Activated CD8-positive, alpha-beta memory T cell treated with anti-CD3 and anti-CD28 coated beads for 1 hour (primary cell): ENCODE data around the gene ACTN4.
A peak's percentile ranks its signal among the peaks of the same experiment; 100 is the strongest.
"Not testable (repeated sequence)": the region's sequence is repeated elsewhere in the genome, so short reads cannot be mapped to it uniquely, and the experiment has no call there.

Experiments
- DNase-seq, 2 donors: peaks; one replicate each; pipeline ENCODE4 v3.0.0-alpha.2; 2020; ENCODE audit warnings: low read depth in 1 of 2; ENCODE audit errors: extremely low read depth in 1 of 2

ACTN4 gene

DNA sequence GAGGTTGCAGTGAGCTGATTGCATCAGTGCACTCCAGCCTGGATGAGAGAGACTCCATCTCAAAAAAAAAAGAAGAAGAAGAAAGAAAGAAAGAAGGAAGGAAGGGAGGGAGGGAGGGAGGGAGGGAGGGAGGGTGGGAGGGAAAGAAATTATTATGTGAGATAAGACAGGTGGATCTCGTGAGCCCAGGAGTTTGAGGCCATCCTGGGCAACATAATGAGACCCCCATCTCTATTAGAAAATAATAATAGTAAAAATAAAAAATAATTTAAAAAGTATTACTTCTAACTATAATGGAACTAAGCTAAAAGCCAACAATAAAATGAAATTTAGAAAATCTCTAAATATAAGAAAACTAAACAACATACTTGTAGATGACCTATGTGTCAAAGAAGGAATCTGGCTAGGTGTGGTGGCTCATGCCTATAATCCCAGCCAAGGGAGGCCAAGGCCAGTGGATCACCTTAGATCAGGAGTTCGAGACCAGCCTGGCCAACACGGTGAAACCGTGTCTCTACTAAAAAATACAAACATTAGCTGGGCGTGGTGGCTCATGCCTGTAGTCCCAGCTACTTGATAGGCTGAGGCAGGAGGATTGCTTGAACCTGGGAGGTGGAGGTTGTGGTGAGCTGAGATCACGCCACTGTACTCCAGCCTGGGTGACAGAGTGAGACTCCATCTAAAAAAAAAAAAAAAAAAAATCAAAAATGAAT is 113.5 kb downstream of the ACTN4 start:
- DNase-seq = not testable (repeated sequence)

DNA sequence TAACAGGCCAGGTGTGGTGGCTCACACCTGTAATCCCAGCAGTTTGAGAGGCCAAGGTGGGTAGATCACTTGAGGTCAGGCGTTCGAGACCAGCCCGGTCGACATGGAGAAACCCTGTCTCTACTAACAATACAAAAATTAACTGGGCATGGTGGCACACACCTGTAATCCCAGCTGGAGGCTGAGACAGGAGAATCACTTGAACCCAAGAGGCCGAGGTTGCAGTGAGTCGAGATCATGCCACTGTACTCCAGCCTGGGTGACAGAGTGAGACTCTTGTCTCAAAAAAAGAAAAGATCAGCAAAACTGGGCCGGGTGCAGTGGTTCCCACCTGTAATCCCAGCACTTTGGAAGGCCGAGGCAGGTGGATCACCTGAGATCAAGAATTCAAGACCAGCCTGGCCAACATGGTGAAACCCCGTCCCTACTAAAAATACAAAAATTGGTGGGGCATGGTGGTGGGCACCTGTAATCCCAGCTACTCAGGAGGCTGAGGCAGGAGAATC is 114.5 kb downstream of the ACTN4 start:
- DNase-seq = not testable (repeated sequence)

DNA sequence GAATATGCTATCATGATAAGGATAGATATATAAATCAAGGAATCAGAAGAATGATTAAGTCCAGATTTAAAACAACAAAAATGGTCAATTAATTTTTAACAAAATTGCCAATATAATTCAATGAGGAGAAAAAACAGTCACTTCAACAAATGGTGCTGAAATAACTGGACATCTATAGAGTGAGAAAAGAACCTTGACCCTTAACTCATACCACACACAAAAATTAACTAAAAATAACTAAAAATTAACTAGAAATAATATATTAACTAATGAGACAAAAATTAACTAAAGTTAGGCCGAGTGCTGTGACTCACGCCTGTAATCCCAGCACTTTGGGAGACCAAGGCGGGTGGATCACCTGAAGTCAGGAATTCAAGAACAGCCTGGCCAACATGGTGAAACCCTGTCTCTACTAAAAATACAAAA is 116.4 kb downstream of the ACTN4 start:
- no peak for DNase-seq

DNA sequence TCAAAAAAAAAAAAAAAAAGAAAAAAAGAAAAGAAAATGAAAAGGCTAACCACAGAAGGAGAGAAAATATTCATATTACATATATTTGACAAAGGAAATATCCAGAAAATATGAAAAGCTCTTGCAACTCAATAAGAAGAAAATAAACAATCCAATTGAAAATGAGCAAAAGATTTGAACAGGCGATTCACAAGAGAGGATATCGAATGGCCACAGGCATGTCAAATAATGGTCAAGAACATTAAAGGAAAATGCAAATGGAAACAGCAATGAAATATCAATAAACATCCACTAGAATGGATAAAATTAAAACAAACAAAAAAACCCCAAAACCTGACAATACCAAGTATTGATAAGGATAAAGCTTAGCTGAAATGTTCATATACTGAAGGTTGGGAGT is 117.8 kb downstream of the ACTN4 start:
- DNase-seq = no peak

DNA sequence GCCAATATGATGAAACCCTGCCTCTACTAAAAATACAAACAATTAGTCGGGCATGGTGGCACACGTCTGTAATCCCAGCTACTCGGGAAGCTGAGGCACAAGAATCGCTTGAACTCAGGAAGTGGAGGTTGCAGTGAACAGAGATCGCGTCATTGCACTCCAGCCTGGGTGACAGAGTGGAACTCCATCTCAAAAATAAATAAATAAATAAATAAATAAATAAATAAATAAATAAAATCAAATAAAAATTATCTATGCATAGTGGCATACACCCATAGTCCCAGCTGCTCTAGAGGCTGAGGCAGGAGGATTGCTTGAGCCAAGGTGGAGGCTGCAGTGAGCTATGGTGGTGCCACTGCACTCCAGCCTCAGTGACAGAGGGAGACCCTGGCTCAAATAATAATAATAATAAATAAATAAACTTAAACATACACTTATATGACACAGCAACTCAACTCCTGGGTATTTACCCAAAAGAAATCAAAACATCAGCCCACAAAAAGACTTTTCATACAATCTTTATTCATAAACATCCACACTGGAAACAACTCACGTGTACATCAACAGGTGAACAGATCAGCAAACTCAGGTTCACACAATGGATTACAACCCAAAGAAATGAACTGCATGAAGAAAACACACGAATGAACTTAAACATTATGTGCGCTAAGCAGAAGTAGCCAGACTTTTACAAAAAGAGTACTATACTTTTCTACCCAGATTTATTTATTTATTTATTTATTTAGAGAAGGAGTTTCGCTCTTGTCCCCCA is 119.0 kb downstream of the ACTN4 start:
- DNase-seq = no peak

DNA sequence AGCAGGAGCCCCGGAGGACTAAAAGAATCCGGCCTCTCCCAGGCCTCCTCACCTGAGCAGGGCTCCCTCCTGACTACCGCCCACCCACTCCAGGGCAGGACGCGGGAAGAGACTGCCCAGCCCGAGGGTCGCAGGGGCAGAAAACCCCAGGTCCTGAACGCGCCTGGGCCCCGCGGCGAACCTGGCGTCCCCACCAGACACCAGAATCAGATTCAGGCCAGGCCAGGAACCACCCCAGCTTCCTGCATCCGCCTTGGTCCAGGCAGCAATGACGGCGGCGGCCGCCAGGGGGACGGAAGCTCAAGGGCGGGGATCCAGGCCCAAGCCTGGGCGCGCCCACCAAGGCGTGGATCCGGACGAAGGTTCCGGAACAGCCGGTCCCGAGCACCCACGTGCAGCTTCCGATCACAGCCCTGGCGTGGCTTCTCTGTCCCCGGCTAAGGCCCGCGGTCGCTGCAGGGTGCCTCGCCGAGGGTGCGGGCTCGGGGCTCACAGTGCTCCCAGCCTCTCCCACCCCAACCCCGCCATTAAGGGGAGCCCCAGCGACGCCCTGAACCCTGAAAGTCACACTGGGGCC is 122.3 kb downstream of the ACTN4 start:
- peak; percentile 74 to 88 for DNase-seq

DNA sequence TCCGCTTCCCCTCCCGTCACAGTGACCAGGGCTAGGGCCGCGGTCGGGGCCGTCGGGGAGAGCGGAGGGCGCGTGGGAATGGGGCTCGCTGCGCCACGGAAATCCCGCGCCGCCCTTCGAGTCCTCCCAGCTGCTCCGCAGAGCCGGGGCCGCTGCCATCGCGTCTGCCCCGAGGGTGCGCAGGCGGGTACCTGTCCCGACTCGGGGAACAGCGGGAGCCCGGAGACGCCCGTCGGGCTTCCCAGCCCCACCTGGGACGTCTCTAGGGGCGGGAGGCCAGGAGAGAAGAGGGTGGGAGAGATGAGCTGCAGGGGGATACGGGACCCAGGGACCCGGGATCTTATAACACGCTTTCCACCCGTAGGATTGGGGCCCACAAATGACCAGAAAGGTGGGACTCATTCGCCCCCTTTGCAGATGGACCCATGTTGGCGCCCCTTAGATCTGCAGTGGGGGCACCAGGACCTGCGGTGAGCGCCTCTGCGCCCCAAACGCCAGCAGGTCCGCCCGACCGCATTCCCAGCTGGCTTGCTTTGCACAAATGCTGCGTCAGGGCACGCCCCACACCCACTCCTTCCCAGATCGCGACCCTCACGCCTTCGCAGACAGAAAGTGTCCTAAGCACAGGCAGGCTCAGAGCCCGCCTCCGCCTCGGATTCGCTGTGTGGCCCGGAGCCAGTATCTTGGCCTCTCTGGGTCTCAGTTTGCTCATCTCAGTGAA is 122.9 kb downstream of the ACTN4 start:
- not testable (repeated sequence) for DNase-seq

DNA sequence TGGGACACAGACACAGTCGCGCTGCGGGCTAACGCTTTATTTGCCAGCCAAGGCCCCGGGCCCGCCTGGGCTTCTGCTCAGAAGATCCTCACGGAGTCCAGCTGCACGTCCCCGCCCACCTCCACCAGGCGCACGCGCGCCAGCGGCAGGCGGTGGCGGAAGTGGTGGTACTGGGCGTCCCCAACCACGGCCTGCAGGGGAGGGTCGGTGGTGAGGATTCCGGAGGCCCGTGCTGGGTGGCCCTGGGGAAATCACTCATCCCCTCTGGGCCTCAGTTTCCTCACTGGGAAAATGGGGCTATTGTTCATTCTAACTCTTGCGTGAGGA is 123.5 kb downstream of the ACTN4 start:
- not testable (repeated sequence) for DNase-seq

DNA sequence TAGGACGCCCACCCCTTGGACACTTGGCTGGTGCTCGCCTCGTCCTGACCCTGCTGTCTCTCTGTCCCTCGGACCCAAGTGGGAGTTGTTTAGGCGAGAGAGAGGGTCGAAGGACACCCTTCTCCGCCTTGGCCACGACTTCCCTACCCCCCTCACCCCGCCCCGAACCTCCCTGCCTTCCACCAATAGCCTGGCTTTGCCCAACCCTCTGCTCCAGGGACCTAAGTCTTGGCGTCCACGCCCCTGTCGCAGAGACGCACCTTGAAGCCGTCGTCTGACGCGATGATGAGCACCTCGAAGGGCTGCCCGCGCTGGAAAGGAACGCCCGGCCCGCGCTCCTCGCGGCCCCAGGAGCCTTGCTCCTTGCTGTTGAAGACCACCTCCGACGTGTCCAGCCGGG is 124.1 kb downstream of the ACTN4 start:
- not testable (repeated sequence) for DNase-seq

DNA sequence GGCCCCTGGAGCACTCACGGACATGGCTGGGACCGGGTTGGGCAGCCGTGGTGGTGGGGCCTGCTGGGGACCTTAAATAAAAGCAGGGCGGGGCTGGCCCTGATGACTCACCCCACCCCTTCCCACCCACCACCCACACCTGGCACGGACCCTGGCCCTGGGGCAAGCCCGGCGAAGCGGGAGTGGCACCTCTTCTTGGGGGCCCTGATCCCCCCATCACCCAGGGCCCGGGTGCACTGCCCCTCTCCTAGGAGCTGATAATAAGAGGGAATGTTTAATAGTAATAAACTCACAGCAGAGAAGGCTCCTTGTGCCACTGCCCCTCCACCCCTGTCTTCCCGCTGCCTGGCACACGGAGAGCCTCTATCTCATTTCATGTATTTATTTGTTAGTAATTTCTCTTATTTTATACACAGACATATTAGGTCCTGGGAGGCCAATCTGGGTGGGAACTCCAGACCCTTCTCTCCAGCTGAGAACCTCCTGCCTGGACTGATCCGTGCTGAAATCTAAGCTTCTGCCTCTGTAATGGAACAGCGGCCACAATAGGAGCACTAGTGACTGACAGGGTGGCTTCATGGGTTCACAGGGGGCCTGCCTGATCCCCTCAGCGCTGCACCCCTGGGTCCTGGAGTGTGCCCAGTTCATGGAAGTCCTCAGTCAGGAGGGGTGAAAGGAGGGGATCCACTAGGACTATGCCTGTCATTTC is 126.2 kb downstream of the ACTN4 start, which contains the start of gene LGALS7:
TSS of gene LGALS7 (minus strand) at position 49 of the 709 bp plus-strand sequence. CDS start at position 24, 25 bp downstream.
- no peak for DNase-seq

DNA sequence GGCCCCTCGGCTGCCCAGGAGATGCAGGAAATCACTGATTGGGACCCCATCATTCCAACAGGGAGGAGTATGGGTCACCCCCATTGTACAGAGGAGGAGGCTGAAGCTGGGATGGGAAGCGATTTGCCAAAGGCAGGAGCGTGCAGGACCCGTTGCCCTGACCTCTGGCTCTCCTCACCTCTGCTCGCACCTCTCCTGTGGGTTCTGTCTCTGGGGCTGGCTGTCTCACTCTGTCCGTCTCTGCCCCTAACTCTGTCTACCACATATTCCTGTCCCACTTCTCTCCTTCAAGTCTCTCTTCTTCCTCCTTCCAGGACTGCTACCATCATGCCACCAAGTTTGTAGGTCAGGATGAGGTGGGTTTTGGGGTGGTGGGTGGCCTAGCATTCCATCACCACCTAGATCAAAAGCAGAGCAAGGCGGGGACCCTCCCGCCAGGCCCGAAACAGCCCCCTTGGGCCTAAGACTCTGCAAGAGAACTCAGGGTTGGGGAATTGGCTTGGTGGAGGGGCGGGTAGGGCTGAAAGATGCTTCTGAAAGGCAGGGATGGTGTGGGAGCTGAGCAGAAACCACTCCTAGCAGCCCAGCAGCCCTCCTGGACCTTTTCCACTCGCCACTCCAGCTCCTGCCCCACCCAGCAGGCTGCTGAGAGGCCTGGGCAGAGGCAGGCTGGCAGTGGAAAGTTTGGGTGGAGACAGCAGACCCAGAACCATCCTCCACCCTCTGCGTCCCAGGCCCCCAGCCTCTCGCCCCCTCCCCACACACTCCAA is 126.9 kb downstream of the ACTN4 start:
- no peak for DNase-seq

DNA sequence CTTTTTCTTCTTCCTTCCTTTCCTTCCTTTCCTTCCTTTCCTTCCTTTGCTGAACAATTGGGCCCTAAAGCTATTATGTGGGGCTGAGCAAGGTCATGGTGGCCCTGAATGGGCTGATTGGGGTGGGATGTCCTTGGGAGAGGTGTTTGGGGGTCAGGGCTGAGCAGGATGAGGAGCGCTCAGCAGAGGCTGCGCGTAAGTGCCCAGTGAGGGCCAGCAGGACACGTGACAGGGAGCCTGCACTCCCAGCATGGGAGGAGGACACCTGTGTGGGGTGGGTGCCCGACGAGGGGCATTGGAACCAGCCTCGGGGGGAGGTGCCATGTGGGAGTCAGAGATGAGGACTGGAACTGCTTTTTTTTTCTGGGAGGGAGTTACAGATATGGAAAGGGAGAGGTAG is 131.3 kb downstream of the ACTN4 start:
- DNase-seq = no peak

DNA sequence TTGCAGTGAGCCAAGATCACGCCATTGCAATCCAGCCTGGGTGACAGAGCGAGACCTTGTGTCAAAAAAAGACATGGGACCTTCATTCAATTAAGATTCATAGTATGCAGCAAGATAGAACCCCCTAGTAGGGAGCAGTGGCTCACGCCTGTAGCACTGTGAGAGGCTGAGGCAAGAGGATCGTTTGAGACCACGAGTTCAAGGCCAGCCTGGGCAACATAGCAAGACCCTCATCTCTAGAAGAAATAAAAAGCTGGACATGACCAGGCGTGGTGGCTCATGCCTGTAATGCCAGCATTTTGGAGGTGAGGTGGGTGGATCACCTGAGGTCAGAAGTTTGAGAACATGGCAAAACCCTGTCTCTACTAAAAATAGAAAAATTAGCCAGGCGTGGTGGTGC is 133.0 kb downstream of the ACTN4 start:
- no peak for DNase-seq

DNA sequence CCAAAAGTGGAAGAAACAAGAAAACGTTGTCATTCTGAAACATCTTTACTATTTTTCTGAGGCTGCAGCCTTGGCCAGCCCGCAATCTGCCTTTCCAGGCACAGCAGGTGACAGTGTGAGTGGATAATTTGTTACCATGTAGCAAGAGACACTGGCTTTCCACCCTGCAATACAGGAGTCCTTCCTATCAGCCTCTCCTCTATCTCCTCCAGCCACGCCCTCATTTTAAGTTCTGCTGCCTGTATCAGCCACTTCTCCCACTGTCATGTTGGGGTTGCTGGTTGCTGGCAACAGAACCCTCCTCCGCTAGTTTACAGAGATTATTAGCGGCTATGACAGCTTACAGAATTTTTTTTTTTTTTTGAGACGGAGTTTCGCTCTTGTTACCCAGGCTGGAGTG is 133.6 kb downstream of the ACTN4 start:
- no peak for DNase-seq
